ENCODE measurements around the gene SELENOH.

Gene SELENOH

GRCh38 chr11:57762235-57762861 lies 21.1 kb downstream of the SELENOH start:
- TF ChIP-seq TAF1 (IDR thresholded peaks at IDR 0.05; ENCODE audit: borderline replicate concordance, insufficient read depth, low read length) (no peak), POLR2AphosphoS5 (IDR thresholded peaks at IDR 0.05; ENCODE audit: low read depth, low read length) (no peak), REST (IDR thresholded peaks at IDR 0.05; ENCODE audit: insufficient read depth in 1 of 2, low read depth in 2 of 2, low read length in 2 of 2) (no peak), SIN3A (IDR thresholded peaks at IDR 0.05; ENCODE audit: borderline replicate concordance, insufficient read depth, low read length) (no peak), FOXP2 (optimal IDR thresholded peaks at IDR 0.05; ENCODE audit: borderline replicate concordance, extremely low read depth, extremely low read length, insufficient read depth) (no peak)

GRCh38 chr11:57763568-57763967 lies 22.3 kb downstream of the SELENOH start:
- TF ChIP-seq POLR2AphosphoS5 (IDR thresholded peaks at IDR 0.05; ENCODE audit: low read depth, low read length) = no peak
- no peak for TF ChIP-seq REST (IDR thresholded peaks at IDR 0.05; ENCODE audit: insufficient read depth in 1 of 2, low read depth in 2 of 2, low read length in 2 of 2)
- TF ChIP-seq FOXP2 (optimal IDR thresholded peaks at IDR 0.05; ENCODE audit: borderline replicate concordance, extremely low read depth, extremely low read length, insufficient read depth) = no peak
- no peak for TF ChIP-seq TAF1 (IDR thresholded peaks at IDR 0.05; ENCODE audit: borderline replicate concordance, insufficient read depth, low read length)
- TF ChIP-seq SIN3A (IDR thresholded peaks at IDR 0.05; ENCODE audit: borderline replicate concordance, insufficient read depth, low read length) = no peak

GRCh38 chr11:57764021-57764420 lies 22.7 kb downstream of the SELENOH start:
- TF ChIP-seq FOXP2 (optimal IDR thresholded peaks at IDR 0.05; ENCODE audit: borderline replicate concordance, extremely low read depth, extremely low read length, insufficient read depth) (no peak), TAF1 (IDR thresholded peaks at IDR 0.05; ENCODE audit: borderline replicate concordance, insufficient read depth, low read length) (no peak), REST (IDR thresholded peaks at IDR 0.05; ENCODE audit: insufficient read depth in 1 of 2, low read depth in 2 of 2, low read length in 2 of 2) (no peak), POLR2AphosphoS5 (IDR thresholded peaks at IDR 0.05; ENCODE audit: low read depth, low read length) (no peak), SIN3A (IDR thresholded peaks at IDR 0.05; ENCODE audit: borderline replicate concordance, insufficient read depth, low read length) (no peak)

GRCh38 chr11:57764566-57764965 lies 23.3 kb downstream of the SELENOH start:
- no peak for TF ChIP-seq POLR2AphosphoS5 (IDR thresholded peaks at IDR 0.05; ENCODE audit: low read depth, low read length)
- no peak for TF ChIP-seq SIN3A (IDR thresholded peaks at IDR 0.05; ENCODE audit: borderline replicate concordance, insufficient read depth, low read length)
- TF ChIP-seq TAF1 (IDR thresholded peaks at IDR 0.05; ENCODE audit: borderline replicate concordance, insufficient read depth, low read length) = no peak
- no peak for TF ChIP-seq FOXP2 (optimal IDR thresholded peaks at IDR 0.05; ENCODE audit: borderline replicate concordance, extremely low read depth, extremely low read length, insufficient read depth)
- no peak for TF ChIP-seq REST (IDR thresholded peaks at IDR 0.05; ENCODE audit: insufficient read depth in 1 of 2, low read depth in 2 of 2, low read length in 2 of 2)

Data from PFSK-1 (cell line).